ENCODE results near the gene DEFB124.

DNA sequence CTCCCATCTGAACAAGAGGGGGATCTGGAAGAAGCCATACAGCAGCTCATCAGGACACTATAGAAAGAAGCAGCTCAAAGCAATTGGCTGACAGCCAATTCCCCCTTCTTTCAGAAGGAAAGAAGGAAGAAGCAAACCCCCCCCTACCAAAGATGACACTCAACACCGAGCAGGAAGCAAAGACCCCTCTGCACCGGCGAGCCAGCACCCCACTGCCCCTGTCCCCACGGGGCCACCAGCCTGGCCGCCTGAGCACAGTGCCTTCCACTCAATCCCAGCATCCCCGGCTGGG is 1.3 kb upstream of the DEFB124 start:
- TF ChIP-seq ZNF626 (tag by site-specific recombination; IDR thresholded peaks at IDR 0.05): no peak
- TF ChIP-seq SP2 (tag by site-specific recombination; IDR thresholded peaks at IDR 0.05): no peak
- TF ChIP-seq CTCF (tag by site-specific recombination; IDR thresholded peaks at IDR 0.05): no peak
- TF ChIP-seq ZNF768 (tag by site-specific recombination; IDR thresholded peaks at IDR 0.05): no peak
- no peak for TF ChIP-seq ZNF548 (tag by site-specific recombination; IDR thresholded peaks at IDR 0.05)
